H1 (cell line): ENCODE measurements around the gene GRIK2. TPM values are rescaled to one million over a fixed set of nuclear protein-coding genes. Genes with fewer than 3 reads are reported as not detected.

Source experiments
- BRCA1 ChIP-seq: IDR thresholded peaks from 2 replicates; pipeline ENCODE4 v1.6.1; 2012; ENCODE audit warnings: low read depth, low read length, improper control_type of control experiment
- JUN ChIP-seq: IDR thresholded peaks from 2 replicates; pipeline ENCODE4 v1.6.1; 2011; ENCODE audit warnings: low read depth, mild to moderate bottlenecking, improper control_type of control experiment, low read length
- KDM4A ChIP-seq: IDR thresholded peaks from one replicate; pipeline ENCODE4 v1.7.1; 2012; ENCODE audit warnings: low read depth, mild to moderate bottlenecking, moderate library complexity, low read length, inconsistent platforms; ENCODE audit not compliant: severe bottlenecking
- RAD21 ChIP-seq, 2 experiments: IDR thresholded peaks in 1 of 2; conservative IDR thresholded peaks in 1 of 2; 2 replicates each; pipeline ENCODE4 v1.6.1; 2011; ENCODE audit warnings: low read depth in 2 of 2, low read length in 2 of 2, improper control_type of control experiment in 1 of 2, inconsistent platforms in 1 of 2, mild to moderate bottlenecking in 1 of 2, moderate library complexity in 1 of 2
- SUZ12 ChIP-seq: fragments of 200-600 bp; sonication (generic); IDR thresholded peaks from 2 replicates; pipeline ENCODE4 v1.6.1; 2012; ENCODE audit warnings: mild to moderate bottlenecking, inconsistent platforms, low read length, moderate library complexity, mixed read lengths
- polyA plus RNA-seq, 7 experiments: library from polyadenylated mRNA; depleted of rRNA in 3 of 7; stranded (reverse) in 5 of 7; unstranded in 2 of 7; fragments of >200 nt in 5 of 7; fragments of 200-250 nt in 2 of 7; gene quantifications; 1 replicate in 5 of 7; 2 replicates in 1 of 7; 4 replicates in 1 of 7; pipeline versions ENCODE4 v1.2.1 to v1.2.3, GENCODE V29; 2011 to 2013; ENCODE audit warnings: missing spikeins in 2 of 7, mixed read lengths in 2 of 7
- total RNA-seq: library from RNA; stranded (reverse); fragmentation: NEBNext Ultra II Directional; extraction: Animal tissue kit (Norgen Biotek cat#: 25700); gene quantifications from 2 replicates; pipeline ENCODE4 v1.2.1, GENCODE V29; 2021
- TF ChIP-seq, protein P1 (sequence below), 3 experiments: IDR thresholded peaks; 1 replicate in 2 of 3; 2 replicates in 1 of 3; pipeline versions ENCODE4 v1.5.1 to v1.6.1; 2011; ENCODE audit warnings: low read length in 3 of 3, mild to moderate bottlenecking in 3 of 3, inconsistent platforms in 2 of 3, low read depth in 1 of 3, moderate library complexity in 1 of 3; ENCODE audit not compliant: insufficient read depth in 1 of 3; ENCODE audit errors: control extremely low read depth in 1 of 3

Gene GRIK2
- total and polyA plus RNA-seq, 2 of the 8 experiments (the other 6 are each of a cell fraction or from before 2014, with no cell fraction given), result 1.8 to 2.2 TPM

- TF ChIP-seq, protein P1, sequence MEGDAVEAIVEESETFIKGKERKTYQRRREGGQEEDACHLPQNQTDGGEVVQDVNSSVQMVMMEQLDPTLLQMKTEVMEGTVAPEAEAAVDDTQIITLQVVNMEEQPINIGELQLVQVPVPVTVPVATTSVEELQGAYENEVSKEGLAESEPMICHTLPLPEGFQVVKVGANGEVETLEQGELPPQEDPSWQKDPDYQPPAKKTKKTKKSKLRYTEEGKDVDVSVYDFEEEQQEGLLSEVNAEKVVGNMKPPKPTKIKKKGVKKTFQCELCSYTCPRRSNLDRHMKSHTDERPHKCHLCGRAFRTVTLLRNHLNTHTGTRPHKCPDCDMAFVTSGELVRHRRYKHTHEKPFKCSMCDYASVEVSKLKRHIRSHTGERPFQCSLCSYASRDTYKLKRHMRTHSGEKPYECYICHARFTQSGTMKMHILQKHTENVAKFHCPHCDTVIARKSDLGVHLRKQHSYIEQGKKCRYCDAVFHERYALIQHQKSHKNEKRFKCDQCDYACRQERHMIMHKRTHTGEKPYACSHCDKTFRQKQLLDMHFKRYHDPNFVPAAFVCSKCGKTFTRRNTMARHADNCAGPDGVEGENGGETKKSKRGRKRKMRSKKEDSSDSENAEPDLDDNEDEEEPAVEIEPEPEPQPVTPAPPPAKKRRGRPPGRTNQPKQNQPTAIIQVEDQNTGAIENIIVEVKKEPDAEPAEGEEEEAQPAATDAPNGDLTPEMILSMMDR (IDR thresholded peaks at IDR 0.05; ENCODE audit: control extremely low read depth in 1 of 3, insufficient read depth in 1 of 3, low read depth in 1 of 3, low read length in 3 of 3), result peak in 1 of 3 experiments; percentile 8; a peak in 1 of 4 replicates
- no peak for TF ChIP-seq BRCA1
- 0 out of 2 replicates have a peak, but pooled peaks have one; percentile 0 for TF ChIP-seq SUZ12
- TF ChIP-seq JUN, result no peak
- peak; percentile 77 for TF ChIP-seq KDM4A
- peak; percentile 7; a peak in 2 of 4 replicates for TF ChIP-seq RAD21 (IDR thresholded peaks at IDR 0.05 in 1 of 2, conservative IDR thresholded peaks at IDR 0.05 in 1 of 2; ENCODE audit: low read depth in 2 of 2, low read length in 2 of 2)
Measured at GRCh38 chr6:101393251-101393828, at the start of gene GRIK2 (continued).
